GM21825 (cell line): ENCODE measurements around the gene COL5A2.

Experiments
- ATAC-seq: cut with Tn5 transposase; IDR thresholded peaks from one replicate; pipeline ENCODE4 v1.9.1; 2021; ENCODE audit warnings: mild to moderate bottlenecking, moderate library complexity; ENCODE audit not compliant: unreplicated experiment

Gene COL5A2

DNA sequence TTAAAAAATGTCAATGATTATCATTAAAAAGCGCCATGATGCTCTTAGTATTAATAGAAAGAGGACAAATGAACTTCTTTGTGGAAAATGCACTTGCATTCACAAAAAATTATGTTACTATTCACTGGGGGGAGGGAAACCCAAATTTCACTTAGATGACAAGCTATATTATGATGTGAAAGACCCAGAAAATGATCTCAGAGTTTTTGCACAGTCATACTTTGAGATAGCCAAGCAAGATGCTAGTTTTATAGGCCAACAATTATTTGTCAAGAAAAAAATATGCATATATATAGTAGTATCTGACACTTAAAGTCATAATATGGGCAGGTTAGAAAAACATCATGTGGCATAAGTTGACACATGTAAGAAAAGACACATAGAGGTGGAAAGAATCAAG, 31.6 kb downstream of the COL5A2 start:
- ATAC-seq: no peak

DNA sequence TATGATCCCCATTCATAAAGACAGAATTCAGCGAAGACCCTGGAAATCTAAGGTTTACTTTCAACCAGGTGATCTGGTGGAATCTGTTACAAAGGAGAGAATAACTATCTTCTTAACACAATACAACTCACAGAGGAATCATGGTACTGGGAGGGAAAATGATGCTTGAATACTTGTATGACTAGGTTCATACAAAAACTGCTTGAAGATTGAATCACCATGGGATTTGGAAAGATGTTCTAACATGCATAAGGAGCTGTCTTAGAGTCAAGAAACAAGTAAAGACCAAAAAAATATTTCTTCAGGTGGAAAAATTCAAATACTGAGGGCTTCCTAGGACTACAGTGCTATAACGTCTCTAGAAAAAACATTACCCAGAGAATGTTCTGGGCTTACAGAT, 32.2 kb downstream of the COL5A2 start:
- ATAC-seq: no peak

DNA sequence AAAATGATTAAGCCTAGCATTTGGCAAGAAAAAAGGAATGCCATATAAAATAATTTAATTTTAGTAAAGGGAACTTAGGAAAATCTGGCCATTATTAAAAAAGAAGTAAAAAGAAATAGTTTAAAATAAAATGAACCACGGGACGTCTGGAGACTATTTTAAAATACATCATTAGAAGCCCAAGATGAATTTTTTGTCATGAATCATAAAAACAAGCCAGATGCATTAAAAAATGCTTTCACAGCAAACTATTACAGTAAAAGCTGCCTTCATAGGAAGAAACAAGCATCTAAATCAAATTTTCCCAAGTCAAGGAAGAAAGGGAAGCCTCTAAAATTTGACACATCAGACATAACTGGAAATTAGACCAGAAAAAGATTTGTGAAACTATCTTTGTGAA, 33.0 kb downstream of the COL5A2 start:
- ATAC-seq: no peak

DNA sequence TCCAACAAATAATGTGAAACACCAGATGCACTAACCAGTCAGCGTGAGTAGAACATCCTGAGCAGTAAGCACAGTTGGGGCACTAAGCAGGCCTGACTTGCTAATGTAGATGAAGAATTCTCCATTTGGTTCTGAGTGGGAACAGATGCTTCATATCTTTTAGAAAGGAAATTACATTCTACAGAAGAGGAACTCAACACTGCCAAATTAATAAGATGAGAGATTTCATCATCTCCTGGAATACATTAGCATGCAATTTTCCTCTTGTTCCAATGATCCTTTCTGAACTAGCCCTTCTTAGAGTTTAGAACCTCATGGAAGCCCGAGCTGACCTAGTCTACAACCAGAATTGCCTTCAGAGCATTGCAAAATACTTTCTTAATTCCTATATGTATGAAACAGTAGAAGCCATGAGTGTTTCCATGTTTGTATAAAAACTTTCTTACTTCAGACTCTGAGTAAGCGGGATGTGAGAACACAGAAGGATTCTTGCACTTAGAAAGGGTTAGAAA, 34.8 kb downstream of the COL5A2 start:
- ATAC-seq: no peak

DNA sequence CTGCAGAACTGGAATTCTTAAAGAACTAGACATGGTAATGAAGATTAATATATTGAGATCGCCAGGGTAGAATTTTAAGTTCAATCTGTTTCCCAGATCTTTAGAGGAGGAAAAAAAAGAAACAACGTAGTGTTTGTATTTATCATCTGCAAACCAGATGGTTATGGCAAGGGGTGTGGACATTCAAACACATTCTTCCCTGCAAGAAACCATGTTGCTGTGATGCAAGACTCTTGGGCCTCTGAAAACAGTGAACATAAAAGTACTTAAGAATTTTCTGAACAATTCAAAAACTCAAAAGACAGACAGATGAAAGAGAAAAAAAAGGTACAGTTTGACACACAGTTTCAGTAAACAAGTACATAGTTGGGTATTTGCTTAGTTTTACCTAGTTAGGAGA, 35.6 kb downstream of the COL5A2 start:
- ATAC-seq: no peak

DNA sequence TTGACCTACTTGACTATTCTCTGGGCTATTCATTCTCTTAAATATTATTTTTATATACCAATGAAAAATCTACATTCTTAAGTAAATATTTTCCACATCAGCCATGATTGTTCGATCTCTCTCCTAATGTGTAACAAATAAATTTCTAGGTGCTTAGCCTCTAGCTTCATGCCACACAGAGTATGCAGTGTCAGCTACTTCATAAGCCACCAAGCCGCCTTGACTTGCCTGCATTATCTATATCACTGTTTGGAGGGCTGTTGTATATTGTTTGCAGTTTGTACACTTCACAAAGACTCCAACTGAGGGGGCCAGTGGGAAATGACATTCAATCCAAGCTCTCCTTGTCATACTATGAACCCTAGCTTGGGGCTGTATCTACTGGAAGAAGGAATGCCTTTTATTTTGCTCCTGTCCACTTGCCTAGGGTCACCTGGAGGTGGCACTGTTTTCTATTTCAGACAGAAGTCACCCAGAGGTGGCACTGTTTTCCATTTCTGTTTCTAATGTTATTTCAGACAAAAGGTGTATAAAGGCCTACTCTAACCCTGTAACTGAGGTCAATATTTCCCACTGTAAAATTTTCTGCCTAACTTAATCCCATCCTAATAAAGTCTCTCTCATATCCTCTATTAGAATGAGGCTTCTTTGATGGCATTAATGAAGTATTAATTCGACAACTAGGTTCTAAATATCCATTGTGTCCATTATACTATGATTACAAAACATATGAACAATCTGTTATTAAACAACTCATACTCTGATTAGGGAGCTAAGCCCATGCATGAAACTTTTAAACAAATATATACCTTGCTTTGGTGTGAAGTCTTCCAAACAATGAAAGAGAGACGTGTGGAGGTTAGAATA, 36.4 kb downstream of the COL5A2 start:
- ATAC-seq: peak; percentile 99

DNA sequence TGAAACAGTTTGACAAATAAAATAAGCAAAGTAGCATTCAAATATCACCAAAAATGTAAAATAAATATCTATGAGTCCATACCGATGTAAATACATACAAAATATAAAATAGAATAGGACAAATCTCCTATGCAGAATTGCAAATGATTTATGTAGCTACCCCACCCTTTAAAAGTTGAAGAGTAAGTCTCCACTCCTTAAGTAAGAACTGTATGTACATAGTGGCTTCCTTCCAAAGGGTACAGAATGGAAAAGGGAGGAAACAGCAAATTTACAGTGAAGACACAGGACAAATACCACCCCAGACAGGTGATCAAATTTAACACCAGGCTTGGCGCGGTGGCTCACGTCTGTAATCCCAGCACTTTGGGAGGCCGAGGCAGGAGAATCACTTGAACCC, 40.8 kb downstream of the COL5A2 start:
- ATAC-seq: no peak

DNA sequence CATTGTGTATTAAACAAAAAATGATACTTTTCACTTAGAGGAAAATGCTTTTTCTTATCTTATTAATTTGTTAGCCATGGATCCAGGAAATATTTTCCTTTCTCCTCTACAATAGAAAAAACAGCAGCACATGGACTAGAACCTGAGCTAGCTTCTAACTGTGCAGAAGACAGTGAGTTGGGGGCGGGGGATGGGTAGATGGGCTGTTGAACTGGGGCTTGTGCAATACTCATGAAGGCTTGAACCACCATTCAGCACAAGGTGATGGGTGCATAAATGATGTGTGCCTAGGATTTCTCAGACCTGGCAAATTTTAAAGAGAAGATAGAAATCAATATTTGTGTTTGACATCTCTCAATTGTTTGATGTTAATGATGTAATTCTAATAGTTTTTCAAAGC, 42.0 kb downstream of the COL5A2 start:
- no peak for ATAC-seq

DNA sequence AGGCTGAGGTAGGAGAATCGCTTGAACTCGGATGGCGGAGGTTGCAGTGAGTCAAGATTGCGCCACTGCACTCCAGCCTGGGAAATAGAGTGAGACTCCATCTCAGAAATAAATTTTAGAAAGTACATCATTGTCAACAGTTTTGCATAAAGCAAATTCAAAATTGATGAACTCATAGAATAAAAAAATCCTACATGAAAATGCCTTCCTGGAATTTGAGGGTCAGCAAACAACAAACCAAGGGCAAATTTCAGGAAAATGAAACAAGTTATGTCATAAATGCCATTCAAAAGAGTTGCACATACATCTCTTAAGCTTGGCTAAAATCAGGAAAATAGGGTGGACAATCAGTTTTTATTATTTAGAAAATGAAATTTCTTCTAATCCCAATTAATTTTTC, 45.1 kb downstream of the COL5A2 start:
- ATAC-seq: no peak

DNA sequence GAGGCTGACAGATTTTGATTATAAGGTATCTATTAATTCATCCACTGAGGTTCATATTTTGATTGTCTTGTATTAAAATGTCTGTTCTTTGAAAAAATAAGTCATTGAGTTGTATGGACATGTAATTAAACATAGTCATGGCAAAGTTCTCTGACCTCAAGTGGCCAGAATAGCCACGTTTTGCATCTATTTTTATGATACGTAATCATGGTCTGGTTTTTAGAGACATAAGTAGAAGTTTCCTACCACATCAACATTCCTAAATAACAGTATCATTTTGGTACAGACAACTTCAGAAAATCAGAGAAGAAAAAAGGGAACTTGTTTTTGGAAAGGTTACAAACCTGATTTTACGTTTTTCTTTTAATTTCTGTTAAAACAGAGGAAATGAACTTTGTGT, 47.6 kb downstream of the COL5A2 start:
- ATAC-seq: no peak

DNA sequence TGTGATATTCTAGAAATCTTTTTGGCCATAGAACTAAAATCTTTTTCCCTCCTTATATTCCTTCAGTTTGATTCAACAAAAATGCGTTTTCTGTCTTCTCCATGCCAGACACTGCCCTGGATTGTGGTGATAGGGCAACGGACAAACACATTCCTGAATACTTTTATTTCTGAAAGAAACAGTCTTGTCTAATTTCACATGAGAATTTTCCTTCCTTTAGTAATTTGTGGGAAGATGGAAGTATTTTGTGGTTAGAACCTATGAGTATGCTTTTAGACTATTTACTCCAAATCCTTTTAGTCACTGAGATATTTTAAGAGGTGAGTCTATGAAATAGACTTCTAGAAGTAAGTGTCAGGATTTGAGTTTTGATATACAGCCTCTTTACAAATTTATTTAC, 49.6 kb downstream of the COL5A2 start:
- ATAC-seq: no peak

DNA sequence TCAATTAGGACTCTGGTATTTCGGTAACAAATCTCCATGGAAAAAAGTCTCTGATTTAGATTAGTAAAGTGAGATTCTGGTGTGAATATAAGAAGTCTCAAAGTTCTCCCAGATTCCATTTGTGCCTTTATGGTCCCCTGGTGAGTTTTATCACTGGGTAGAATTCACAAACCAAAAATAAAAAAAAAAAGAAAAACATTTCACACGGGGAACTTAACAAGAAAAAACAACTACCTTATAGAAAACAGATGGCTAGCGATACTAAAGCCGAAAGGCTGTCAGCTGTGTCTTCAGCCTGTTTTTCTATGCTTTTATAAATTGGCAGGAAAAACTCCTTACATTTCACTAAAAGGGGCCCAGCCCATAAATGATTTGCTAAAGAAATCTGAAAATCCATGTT, 50.6 kb downstream of the COL5A2 start:
- ATAC-seq: no peak

DNA sequence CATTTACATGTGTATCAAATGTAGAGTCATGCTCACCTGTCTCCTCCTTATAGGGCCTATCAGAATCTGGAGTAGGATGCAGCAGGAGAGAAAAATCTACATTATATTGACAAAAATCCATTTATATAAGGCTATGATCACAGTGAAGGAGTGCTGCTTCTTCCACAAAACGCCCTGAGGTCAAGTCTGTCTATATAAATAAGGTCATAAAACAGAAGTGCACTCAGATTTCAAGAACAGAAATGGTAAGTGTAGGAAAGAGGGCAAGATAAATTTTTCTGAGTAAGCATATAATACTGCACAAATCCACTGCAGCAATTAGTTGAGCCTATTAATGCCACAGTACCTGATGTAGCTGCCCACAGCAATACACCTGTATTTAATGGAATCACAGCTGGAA, 51.8 kb downstream of the COL5A2 start:
- no peak for ATAC-seq

DNA sequence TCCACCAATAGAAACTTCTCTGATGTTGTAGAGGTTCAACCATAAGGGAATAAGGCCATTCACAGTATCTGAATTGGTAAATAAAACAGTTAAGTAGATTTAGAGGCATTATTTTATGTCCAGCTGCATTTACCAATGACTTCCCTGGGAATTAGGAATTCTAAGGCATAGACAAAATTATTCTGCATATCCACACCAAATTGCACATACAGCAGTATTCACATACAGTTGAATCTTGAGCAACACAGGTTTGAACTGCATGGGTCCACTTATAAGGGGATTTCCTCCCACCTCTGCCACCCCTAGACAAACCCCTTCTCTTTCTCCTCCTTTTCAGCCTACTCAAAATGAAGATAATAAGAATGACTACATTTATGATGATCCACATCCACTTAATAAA, 54.4 kb downstream of the COL5A2 start:
- ATAC-seq: no peak

DNA sequence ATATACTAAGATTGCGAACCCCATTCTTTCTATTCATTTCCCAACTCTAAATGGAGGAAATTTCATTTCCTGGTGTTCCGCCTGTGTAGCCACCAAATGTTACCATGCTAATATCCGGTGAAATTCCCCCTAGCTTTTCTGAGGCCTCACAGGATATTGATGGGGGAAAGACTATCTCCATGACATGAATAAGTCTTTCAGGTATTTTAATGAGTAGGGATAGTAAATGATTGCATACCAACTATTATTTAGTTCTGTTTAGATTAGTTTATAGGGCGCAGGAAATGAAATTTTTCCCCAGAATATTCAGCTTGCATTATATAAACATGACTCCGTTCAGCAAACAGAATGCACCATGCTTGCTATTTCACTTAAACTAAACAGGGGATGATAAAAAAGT, 55.4 kb downstream of the COL5A2 start:
- no peak for ATAC-seq

DNA sequence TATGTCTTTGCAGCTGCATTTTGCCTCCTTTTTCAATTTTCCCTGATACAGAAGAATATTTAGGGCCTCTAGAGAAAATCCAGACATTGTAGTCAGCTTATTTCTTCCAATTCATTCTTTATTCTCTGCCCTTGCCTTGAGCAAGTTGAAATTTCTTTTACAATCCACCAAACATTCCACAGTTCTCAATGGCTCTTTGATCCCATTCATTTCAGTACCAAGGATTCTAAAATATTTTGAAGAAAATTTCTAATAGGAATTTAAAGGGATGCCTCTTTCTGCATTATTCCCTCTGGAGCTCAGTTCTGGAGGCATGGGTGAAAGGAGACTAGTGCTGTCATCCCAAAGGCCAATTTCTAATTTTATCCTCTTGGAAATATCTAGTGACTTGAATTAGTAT, 61.2 kb downstream of the COL5A2 start:
- no peak for ATAC-seq

DNA sequence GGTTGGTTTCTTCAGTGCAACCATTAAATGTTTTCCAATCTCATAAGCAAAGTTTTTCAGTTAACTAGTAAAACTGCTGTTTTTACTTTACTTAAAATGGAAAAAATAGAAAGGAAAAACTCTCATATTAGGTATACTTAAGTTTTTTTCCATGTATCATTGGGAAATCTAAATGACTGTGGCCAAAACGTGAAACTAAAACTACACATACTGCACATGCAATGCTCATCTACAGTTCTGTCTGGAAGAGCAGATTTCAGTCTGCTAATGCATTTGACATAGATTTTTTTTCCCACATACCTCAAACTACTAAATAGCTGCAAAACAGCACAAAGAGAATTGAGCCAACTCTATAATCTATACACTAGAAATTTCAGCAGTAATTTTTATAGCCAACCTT, 62.6 kb downstream of the COL5A2 start:
- no peak for ATAC-seq

DNA sequence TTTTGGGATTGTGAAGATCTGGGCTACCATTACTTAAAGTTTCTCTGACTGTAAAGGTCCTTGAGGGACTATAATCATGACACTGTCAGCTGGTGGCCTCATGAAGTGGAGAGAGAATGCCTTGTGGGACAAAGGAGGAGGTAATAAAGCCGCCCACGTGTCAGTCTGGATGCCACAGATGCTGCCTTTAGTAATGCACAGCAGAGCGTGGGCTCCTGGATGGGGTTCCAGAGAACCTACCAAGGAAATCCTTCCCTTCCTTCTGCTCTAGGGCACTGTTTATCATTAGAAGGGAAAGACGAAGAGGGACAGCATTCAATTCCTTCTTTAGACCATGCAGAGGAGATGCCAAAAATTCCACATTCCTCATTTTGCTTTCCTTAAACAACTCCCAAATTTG, 63.5 kb downstream of the COL5A2 start:
- no peak for ATAC-seq

DNA sequence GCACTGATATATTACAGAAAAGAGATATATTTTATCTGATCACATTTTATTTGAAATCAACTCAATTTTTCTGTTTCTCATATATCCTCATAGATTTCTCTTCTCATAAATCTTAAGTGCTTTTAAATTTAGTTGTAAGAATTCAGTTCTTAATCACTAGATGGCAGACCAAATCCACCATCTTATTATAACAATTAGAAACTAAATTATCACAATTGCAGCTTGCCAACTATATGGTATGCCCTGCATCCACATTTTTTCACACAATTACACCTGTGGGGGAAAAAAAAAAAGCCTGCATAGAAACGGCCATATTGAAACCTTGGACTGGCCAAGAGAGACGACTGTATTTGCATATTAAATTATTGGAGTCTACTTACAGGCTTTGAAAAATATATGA, 64.4 kb downstream of the COL5A2 start:
- no peak for ATAC-seq

DNA sequence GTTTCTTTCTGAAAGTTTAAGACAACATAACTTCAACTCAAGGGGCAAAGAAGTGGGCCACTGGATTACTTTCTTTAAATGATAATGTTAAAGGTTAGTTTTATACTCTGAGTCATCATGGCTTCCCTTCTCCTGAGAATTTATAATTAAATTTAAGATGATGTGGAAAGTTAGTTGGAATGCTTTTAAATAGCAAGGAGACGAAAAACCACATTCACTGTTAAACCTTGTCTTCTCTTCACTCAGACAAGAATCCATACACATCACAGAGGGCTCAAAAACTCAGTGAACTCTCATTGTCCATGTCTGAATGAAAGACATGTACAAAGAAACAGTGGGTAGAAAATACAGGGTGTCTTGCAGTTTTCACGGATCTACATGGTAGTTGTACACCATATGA, 65.6 kb downstream of the COL5A2 start:
- ATAC-seq: no peak

DNA sequence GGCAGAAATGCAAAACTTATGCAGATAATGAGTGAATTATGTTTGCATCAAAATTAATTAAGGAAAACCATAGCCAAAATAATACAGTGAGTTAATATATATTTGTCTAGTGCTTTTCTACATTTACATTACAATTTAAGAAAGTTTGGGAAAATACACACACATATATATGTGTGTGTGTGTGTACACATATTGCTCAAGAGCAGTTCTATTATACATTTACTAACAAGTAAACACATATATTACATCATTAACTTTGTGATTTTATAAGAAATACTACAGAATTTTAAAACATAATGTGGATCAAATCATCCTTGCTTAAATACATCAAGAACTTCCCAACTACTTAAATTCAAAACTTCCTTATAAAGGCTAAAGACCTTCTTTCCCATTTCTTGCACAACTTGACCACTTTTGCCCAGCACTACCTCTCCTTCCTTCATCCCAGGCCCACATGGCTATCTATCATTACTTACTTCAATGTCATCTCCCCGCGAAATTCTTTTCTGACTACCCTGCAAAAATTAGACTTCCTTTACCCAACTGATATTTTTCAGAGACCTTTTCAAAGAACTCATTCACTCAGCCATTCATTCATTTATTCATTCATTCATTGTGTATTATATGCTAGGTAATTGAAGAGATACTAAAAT, 68.4 kb downstream of the COL5A2 start:
- ATAC-seq: no peak

DNA sequence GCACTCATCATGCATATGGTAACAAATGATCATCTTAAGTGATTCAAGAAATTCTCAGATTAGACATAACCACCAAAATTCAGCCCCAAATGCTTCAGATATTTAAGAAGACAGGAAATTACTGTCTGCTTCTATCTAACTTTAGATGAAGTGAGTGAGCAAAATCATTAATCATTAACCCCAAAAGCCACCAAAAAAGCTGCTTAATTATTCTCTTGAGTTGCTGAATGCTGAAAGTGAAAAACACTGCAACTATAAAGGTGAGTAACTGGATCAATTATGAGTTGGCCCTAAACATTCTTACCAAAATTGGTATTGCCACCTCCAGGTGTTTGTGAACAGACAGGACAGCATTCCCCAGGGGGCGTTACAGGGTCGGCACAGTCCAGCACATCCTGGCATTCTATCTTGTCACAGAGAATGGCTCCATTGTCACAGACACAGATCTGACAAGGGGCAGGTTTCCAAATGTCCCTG, 69.6 kb downstream of the COL5A2 start:
- peak; percentile 94 for ATAC-seq
